NCI-H69 (cell line): ENCODE data around the gene GNB1.
"Not testable (repeated sequence)": the region's sequence is repeated elsewhere in the genome, so short reads cannot be mapped to it uniquely, and the experiment has no call there.

Experiments
- DNase-seq: peaks from one replicate; lab custom pipeline; 2025; lab: John Stamatoyannopoulos, UW

Gene GNB1

DNA sequence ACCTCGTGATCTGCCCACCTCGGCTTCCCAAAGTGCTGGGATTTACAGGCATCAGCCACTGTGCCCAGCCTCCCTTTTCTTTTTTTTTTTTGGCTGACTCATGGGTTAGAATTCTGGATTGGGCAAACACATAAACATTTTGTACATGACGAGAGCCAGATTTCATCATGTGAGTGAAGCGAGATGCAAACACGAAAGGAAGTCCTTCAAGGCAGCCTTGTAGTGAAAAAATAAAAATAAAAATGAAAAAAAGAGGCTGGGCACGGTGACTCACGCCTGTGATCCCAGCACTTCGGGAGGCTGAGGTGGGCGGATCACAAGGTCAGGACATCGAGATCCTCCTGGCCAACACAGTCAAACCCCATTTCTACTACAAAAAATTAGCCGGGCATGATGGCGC, 149.9 kb downstream of the GNB1 start:
- DNase-seq = not testable (repeated sequence)

DNA sequence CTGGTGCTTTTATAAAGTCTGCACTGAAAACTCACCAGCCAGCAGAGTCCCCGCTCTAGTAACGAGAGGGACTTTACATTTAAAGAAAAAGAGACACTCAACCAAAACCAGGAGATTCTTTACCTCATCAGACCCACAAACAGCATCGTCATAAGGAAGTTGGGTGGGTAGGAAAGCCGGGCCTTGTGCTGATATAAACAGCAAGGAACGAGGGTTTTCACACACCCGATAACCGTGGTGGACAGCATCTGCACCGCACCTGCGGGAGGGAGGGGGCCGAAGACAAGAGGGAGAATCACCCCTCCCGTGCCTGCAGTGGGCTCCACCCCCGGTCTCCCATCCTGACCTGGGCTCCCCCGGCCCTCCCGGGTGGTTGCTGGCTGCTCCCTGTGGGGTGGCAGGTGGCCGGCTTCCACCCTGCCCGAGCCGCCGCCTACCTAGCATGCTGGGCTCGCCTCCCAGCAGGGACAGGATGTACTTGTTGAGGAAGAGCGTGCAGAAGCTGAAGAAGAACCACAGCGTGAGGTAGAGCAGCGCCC, 152.0 kb downstream of the GNB1 start:
- not testable (repeated sequence) for DNase-seq

DNA sequence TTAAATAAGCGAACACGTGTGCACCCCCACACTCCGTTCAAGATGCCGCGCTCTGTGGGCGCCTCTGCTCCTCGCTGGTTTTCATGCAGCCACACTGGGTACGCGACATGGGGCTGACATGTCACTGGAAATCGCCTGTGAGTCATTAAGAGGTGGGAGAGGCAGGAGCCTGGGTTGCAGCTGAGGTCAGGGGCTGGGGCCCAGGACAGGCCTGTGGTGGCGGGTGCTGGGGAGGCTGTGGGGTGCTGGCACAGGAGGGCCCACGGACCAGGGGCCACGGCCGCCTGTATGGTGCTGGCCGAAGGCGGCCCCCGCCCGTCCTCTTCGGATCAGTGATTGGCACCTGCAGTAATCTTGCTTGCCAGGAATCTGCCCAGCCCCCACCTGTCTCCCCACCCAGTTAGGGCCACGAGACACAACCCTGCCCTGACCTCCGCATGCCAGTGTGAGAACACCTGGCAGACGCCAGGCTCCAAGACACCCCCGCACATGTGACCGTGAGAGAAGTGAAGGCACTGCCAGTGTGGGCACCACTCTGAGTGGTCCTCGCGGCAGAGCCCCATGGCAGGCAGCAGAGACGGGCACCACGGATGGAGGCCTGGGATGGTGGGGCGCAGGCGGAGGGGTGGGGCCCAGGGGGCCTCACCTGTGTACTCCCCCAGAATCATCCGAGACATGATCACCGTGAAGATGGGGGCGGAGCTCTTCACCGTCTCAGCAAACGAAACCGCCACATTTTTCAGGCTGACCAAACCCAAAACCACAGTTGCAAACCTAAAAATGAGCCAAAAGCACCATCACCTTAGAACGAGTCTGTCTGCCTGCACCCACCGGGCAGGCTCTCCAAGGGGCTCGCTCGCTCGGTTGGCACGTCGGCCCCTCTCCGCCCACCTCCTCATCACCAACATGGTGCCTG, 153.0 kb downstream of the GNB1 start:
- DNase-seq = not testable (repeated sequence)
